Mesenteric fat pad (tissue), 1 donor: ENCODE results near the gene CDK2AP2. TPM values are rescaled to one million over a fixed set of nuclear protein-coding genes. Genes with fewer than 3 reads are reported as not detected.
A peak's percentile ranks its signal among the peaks of the same experiment; 100 is the strongest.
"Not testable (repeated sequence)": the region's sequence is repeated elsewhere in the genome, so short reads cannot be mapped to it uniquely, and the experiment has no call there.

Experiments
- DNase-seq: peaks from one replicate; pipeline ENCODE4 v3.0.0-alpha.2; 2020; ENCODE audit warnings: low spot score
- total RNA-seq: library from RNA; stranded (reverse); fragmentation: NEBNext Ultra II Directional; extraction: Animal tissue kit (Norgen Biotek cat#: 25700); gene quantifications from one replicate; pipeline ENCODE4 v1.2.1, GENCODE V29; 2021
- donor health status: DM: yes; HTN: yes; CAD: no.

The CDK2AP2 gene
- total RNA-seq, 1 donor from 2014 or later: 59.6 TPM

- DNase-seq: no peak
These were observed 16.5 kb downstream of the CDK2AP2 start for GRCh38 chr11:67491276-67492068.

- no peak for DNase-seq
These were observed 17.3 kb downstream of the CDK2AP2 start for GRCh38 chr11:67490727-67491065.

- no peak for DNase-seq
These were observed 17.9 kb downstream of the CDK2AP2 start for GRCh38 chr11:67489885-67490726.

GRCh38 chr11:67489203-67489884 is 18.6 kb downstream of the CDK2AP2 start:
- no peak for DNase-seq

GRCh38 chr11:67486481-67487195 is 21.3 kb downstream of the CDK2AP2 start:
- no peak for DNase-seq

GRCh38 chr11:67485873-67486361 is 22.0 kb downstream of the CDK2AP2 start:
- not testable (repeated sequence) for DNase-seq

GRCh38 chr11:67484847-67485311 is 23.1 kb downstream of the CDK2AP2 start:
- DNase-seq: no peak

- no peak for DNase-seq
These were observed 23.9 kb downstream of the CDK2AP2 start for GRCh38 chr11:67483831-67484665.

GRCh38 chr11:67482827-67483798 is 24.8 kb downstream of the CDK2AP2 start, which contains the start of gene AIP:
AIP (plus strand) TSS chr11:67483026; CDS start chr11:67483159, 133 bp downstream.
- DNase-seq: peak; percentile 98

GRCh38 chr11:67482275-67482826 is 25.6 kb downstream of the CDK2AP2 start:
- no peak for DNase-seq

- DNase-seq: not testable (repeated sequence)
These were observed 30.5 kb downstream of the CDK2AP2 start for GRCh38 chr11:67477344-67478050.

GRCh38 chr11:67476692-67477091 is 31.3 kb downstream of the CDK2AP2 start:
- DNase-seq: not testable (repeated sequence)

- DNase-seq: no peak
These were observed 35.1 kb downstream of the CDK2AP2 start for GRCh38 chr11:67472882-67473281.

GRCh38 chr11:67470337-67471002 is 37.5 kb downstream of the CDK2AP2 start:
- no peak for DNase-seq

GRCh38 chr11:67469508-67469811 is 38.5 kb downstream of the CDK2AP2 start:
- no peak for DNase-seq

GRCh38 chr11:67468759-67469507 is 39.0 kb downstream of the CDK2AP2 start, which contains the start of gene TMEM134:
TMEM134 (minus strand) TSS chr11:67469251; CDS start chr11:67469192, 59 bp downstream.
- DNase-seq: peak; percentile 98

- DNase-seq: no peak
These were observed 39.6 kb downstream of the CDK2AP2 start for GRCh38 chr11:67468456-67468758.
